HG02938 (cell line): ENCODE results near the gene CRIM1.

Source experiments
- ATAC-seq: cut with Tn5 transposase; IDR thresholded peaks from one replicate; pipeline ENCODE4 v1.9.1; 2021; ENCODE audit warnings: mild to moderate bottlenecking, moderate library complexity; ENCODE audit not compliant: unreplicated experiment

Gene CRIM1

DNA sequence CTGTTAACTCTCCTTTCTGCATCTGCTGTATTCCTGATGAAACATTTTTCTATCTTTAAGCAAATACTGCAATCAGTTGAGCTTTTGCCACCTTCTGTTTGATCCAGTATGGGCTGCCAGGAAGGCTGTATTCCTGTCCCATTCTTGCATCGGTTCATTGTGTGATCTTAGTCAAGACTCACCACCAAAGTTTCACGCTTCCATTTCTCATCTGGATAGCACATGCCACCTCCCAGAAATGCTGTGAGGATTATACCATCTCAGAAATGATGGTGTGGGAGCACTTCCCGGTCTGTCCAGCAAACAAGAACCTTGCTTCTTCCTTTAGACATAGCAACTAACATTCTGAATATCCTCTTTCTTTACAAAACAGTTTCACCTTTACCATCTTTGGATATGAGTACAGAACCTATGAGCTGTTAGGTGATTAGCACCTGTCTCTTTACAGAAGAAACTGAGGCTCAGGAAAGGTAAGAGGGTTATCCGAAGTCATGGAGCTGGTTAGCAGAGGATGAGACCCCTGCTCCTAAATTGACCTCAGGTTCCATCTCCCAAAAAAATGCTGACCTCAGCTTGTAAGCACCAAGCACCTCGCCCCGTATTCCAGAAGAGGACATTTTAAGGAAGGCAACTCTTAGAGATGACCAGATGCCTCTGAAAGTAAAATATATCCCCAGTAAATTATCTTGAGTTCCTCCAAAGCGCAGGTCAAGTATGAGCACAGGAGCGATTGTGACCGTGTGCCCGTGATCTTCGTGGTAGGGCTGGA is 185.6 kb downstream of the CRIM1 start:
- no peak for ATAC-seq

DNA sequence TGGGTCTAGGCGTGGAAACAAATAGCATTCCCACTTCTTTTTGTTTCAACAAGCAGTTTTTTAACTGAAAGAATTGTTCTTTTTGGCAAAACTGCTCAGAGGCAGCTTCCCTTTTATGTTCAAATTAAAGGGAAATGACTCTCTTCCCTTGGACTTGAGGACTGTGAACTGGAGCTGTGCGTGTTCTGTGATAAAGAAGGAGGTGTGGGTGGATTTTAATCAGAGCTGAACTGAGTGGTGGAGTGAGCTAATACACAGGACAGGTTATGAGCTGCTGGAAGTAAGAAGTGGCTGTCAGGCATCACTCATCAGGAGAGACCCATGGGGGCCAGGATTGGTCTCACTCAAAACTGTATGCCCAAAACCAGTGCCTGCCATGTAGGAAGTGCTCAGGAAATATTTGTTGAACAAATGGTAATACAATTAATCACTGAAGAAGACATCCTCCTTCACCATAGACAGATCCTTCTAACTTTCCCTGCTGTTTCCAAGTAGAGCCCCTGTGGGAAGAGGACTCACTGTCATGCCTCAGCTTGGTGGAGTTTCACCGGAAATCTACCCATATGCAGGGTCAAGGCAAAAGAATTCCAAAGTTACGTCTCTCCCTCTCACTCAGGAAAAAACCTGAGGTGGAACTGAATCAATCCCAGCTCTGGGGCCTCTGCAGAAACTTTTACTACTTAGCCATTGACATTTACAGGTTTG is 186.5 kb downstream of the CRIM1 start:
- ATAC-seq = no peak

DNA sequence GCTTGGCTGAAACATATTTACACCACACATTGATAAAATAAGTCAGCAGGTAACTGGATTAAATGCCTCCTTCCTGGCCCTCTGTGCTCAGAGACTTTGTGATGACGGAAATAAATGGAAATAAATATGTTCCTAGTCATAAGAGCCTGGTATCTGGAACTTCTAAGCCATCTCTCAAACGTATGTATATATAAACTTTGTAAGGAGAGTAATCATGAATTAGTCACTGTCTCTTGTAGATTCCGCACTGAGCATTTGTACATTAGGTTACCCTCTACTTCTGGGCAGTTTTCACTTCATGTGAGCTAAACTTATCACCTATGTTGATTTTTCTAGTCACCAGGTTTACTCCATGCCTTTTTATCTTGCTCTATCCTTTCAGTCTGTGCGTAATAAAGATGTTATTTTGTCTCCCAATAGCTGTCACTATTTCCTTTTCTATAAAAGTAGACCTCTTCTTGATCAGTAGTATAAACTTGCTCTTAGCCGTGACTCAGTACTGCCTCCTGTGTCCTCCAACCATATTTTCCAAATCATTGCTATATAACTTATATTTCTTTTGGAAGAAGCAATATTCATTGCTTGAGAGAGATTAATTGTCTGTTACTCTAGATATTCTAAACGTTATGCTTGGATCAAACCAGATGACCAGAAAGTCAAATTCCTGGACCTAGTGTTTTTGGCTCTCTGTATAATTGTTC is 189.2 kb downstream of the CRIM1 start:
- ATAC-seq = no peak

DNA sequence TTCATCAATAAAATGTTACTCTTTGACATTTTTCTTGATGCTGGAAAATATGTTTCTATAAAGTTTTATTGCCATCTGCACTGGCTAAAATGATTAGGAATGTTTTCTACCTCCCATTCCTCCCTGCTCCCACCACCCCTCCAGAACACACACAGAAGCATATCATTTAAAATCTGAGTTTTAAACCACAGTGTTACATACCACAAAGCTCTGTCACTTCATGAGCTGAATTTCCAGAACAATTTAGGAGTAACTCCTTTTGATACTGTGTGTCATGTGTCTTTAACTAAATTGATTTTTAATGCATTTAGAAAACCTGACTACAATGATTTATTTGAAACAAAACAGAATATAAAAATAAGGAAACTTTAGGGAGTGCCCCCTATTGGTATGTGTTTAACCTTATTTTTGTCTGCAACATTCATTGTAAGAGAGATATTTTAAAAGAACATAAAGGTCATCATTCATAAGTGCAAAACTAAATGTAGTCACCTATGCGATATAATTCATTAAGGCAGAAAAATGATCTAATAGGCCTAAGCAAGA is 190.4 kb downstream of the CRIM1 start:
- no peak for ATAC-seq

DNA sequence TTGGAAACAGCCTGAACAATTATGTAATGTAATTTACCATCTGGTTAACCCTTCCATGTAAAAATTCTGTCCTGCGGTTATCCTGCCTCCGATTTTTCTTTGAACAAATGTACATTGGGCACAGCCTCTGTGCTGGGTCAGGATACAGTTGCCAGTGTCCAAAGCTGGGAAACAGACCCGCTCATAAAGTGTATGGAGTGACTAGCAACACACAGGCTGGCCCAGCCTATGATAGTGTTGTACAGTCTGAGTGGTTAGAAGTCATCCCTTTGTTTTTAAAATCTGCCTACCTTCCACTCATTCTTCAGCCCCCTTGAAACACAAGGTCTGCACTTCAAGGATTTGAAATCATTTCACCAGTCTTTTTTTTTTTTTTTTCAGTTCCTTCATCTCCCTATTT is 192.3 kb downstream of the CRIM1 start:
- ATAC-seq = no peak

DNA sequence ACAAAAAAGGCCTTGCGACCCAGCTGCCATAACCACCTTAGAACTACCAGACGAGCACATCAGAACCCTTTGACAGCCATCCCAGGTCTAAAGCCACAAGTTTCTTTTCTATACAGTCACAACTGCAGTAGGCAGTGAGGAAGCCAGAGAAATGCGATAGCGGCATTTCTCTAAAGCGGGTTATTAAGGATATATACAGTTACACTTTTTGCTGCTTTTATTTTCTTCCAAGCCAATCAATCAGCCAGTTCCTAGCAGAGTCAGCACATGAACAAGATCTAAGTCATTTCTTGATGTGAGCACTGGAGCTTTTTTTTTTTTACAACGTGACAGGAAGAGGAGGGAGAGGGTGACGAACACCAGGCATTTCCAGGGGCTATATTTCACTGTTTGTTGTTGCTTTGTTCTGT is 193.6 kb downstream of the CRIM1 start:
- ATAC-seq = no peak

DNA sequence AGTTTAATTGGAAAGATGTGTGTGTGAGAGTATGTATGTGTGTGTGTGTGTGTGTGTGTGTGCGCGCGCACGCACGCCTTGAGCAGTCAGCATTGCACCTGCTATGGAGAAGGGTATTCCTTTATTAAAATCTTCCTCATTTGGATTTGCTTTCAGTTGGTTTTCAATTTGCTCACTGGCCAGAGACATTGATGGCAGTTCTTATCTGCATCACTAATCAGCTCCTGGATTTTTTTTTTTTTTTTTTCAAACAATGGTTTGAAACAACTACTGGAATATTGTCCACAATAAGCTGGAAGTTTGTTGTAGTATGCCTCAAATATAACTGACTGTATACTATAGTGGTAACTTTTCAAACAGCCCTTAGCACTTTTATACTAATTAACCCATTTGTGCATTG is 194.4 kb downstream of the CRIM1 start:
- ATAC-seq = no peak

DNA sequence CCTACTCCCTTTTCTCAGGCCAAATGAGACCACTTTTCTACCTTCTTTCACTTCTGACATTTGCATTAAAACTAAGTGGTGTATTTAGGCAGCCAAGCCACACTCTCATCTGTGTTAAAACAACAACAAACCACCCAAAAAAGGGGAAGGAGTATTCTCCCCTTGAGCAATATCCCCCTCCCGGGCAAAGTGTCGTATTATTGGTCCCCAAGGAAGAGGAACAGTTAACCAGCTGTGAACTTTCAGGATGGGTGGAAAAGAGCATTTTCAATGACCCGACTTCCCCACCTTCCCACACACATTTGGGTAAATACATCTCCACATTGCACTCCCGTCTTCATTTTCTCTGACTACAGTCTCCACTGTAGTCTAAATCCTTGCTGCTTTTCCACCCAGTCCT is 198.1 kb downstream of the CRIM1 start:
- no peak for ATAC-seq

DNA sequence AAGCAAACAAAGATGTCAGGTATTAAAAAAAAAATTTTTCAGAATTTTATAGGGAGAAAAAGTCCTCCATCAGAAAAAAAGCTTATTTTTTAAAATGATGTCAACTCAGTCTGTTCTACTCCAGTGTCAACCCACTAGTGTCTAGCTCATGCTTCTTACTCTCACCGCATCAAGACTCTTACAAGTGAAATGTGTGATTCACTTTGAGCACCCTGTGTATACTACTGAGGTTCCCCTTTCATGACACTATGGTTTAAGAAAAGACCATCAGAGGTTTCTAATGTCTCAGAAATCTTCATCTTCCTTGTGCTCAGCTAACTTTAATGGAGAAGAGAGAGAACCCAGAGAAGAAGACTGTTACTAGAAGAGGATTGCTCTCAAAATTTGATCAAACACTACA is 199.0 kb downstream of the CRIM1 start:
- ATAC-seq = no peak

DNA sequence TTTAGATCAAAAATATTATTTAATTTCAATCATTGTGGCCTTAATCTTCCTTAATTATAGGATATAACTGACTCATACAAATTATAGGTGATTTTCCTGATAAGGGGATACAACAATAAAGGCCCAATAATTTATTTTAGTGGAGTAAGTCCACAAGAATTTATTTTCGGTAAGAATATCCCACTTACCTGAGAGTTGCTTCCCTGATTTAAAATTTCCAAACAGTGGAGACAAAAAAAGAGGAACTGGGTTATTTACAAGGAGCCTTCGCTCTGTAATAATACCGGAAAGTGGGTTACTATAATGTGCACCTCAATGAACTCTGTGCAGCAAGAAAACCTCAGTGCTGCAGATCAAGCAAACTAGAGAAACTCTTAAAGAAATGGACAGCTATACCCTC is 200.2 kb downstream of the CRIM1 start:
- ATAC-seq = no peak

DNA sequence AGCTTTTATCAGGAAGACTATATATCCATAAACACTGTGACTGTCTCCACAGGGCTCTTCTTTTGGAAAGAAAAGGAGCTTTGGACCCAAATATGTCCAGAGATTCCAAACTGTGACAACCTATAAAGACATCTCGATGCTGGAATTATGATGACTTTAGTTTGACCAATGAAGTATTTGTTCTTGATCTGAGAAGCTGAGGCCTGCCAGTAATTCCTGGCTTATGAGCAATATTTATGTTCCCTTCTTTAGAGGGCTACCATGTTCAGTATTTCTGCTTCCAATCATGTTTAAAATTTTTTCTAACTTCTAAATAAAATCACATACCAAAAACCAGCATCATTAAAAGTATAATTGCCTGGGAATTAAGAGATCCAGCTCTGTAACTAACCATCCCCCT is 201.3 kb downstream of the CRIM1 start:
- no peak for ATAC-seq

DNA sequence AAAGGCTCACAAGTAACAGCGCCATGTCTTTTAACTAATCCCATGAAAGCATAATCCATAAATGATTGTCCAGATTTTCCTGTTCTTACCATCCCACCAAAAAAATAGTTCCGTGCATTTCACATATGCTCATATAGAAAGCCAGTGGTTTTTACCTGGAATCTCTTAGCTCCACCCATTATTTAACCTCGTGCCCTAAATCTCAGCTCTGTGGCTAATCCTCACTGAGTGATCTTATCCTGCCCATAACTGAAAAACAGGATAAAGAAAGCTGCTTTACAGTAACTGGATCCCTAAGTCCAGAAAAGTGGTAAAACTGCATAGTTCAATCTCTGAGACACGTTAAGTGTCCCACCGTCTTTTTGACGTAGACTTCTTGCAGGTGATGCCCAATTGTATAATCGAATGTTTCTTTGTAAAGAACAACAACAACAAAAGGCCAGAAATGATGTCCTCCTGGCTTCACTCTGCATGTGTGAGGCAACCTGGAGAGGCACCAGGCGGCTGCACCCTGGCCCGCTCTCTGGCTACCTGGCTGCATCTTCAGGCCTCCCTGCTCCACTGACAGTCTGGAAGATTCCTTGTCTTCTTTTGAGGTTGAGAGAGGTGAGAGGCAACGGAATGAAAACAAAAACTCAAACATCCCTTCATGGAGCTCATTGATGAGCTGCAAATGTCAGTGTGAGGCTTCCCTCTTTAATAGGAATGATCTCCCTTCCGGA is 203.8 kb downstream of the CRIM1 start:
- no peak for ATAC-seq

DNA sequence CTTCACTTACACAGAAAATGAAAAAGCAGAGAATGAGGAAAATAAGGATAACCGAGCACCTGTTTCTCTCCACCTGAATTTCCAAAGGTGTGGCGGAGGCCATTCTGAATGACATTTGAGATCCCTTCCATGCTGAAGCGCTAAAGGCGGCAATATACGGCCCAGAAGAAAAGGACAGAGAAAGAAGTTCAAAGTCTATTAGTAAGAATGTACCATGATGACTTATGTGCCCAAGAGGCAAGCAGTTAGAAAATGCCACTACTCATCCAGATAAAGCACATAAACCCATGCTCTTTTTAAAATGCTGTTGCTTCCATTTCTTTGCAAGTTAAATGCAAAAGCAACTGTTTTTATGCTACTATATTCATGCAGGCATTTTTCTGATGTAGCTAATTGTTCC is 205.1 kb downstream of the CRIM1 start:
- no peak for ATAC-seq

DNA sequence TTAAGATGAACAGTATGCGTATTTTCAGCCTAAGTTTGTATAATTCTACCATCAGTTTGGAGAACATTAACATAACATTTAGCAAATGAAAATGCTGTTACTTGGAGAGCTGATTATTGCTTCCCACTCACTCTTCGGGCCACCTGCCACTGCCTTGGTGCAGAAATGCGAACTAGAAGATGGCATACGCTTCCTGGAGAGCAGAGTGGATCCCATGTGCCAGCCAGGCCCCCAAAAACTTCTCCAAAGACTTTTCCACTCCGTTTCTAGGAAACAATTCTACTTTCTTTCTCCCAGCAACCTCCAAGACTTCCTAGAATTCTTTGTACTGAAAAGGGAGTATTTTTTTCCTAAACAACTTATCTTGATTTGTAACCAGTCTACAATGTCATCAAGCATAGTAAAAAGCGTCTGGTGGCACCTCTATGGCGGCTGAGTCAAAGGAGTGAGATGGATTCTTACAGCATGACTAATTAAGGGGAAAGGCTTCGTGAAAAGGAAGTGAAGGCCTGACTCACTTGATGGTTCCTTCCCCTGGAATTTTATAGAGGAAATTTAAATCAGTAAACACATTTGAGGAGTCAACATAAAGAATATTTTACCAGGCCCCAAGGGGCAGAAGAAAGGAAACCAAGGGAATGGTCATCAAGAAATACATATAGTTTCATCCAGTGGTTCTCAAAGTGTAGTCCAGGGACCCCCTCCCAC is 205.8 kb downstream of the CRIM1 start:
- ATAC-seq = no peak

DNA sequence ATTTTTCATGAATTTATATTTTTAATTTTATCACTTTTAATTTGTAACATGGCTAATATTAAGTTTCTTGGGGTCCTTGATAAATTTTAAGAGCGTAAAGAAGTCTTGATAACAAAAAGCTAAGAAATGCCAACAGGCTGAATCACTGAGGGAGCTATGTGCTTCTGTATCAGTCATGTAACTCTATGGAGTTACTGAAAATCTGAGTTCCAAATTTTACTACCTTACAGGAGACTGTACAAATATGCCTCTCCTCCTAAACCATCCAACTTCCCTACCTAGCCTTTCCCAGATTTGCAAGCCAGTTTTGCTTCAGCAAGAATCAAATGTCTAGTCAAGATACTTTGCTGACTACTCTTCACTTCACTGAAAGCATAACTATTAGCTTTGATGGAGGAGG is 206.7 kb downstream of the CRIM1 start:
- no peak for ATAC-seq

DNA sequence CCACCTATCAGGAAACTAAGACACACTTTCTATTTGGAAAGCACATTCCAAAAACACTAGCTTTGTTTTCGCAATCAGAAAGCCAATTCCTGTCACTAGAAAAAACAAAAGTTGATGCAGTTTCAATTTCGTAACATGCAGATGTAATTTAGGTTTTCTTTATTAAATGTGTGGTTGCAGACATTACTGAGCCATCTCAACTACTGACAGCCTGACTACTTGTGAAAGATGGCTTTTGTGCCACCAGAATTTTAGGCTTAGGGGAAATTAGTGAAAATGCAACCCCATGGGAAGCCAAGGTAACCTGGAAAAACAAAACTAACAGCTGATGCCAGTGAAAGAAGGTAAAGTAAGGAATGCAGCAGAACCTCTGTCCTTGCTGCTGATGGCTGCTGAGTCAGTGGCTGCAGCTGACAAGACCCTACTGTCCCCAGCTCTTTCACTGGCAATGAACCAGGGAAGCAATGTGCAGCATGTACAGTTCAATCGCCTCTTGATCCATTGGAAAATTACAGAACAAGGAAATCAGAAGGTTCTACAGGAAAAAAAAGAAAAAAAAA is 207.5 kb downstream of the CRIM1 start:
- no peak for ATAC-seq

DNA sequence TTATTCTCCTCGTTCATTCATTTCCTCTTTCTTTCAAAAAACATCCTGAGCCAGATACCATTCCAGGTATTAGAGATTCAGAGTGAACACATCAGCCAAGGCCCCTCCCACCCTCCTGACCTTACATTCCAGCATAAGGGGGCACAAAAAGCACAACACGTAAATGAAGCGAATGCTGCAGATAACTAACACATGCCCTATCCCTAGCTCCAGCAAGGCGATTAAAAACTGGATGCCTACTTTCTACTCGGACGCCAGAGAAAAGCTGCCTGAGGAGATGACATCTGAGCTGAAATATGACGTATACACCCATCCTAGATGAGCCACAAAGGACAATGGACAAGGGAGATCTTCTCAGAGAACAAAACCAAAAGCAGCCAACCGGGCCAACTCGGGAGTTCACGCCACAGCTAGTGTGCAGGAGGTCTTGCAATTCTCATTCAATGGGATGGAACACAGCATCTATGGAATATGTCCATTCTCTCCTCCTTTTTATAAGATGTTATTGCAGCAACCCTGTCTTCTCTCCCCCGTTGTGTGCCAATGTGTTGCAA is 208.9 kb downstream of the CRIM1 start:
- ATAC-seq = no peak

DNA sequence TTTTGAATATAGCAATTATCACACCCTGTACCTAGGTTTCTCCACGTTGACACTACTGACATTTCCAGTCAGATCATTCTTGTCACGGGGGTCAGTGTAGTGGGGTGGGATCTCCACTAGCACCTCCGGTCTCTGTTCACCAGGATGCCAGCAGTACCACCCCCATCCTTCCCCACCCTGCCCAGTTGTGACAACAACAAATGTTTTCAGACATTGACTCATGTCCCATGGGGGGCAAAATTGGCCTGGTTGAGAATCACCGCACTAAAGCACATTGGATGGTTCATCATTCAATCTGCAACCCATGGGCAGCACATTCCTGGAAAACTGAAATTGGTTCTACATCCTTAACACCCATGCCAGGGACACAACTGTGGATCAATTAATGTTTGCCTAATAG is 210.1 kb downstream of the CRIM1 start:
- no peak for ATAC-seq

DNA sequence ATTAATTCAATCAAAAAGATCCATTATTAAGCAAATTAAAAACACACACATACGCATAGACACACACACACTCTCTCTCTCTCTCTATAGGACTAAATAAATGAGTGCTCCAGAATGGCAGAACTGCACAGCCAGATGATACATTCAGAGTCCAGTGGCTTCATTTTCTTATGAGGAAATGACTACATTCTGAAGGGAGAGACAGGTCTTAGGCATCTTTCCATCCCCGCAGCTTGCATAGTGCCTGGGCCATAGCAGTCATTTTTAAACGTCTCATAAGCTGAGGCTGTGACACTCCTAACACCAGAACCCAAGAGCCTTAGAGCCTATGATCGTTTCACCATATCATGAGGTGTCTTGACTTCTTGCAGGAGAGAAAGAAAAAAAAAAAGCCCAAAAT is 211.3 kb downstream of the CRIM1 start:
- no peak for ATAC-seq
